ENCODE measurements around the gene SNX17. TPM values are rescaled to one million over a fixed set of nuclear protein-coding genes. Genes with fewer than 3 reads are reported as not detected.
A peak's percentile ranks its signal among the peaks of the same experiment; 100 is the strongest.
"Not testable (repeated sequence)": the region's sequence is repeated elsewhere in the genome, so short reads cannot be mapped to it uniquely, and the experiment has no call there.

SNX17 gene
- total RNA-seq, 4 donors from 2014 or later = 72.3 to 101 (median 80.2) TPM

DNA sequence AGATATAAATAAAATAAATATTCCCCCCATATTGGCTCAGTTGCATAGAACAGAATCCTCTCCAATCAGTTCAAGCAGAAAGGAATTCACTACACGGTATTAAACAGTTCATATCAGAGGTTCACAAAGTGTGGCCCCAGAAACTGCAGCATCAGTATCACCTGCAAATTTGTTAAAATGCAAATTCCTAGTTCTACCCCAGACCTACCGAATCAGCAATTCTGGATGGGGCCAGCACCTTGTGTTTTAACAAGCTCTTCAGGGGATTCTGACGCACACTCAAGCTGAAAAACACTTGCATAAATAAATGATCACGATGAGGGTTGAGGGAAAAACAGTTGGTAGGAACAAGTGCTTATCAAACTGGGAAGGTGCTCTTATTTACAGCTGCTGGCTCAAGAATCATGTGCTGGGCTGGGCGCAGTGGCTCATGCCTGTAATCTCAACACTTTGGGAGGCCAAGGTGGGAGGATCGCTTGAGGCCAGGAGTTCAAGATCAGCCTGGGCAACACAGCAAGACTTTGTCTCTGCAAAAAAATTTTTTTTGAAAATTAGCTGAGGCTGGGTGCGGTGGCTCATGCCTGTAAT, 20.2 kb upstream of the SNX17 start:
- H3K4me3 ChIP-seq (ENCODE audit: low read depth, poor library complexity, severe bottlenecking) = no peak overlapping the region
- no peak for TF ChIP-seq POLR2A (IDR thresholded peaks at IDR 0.05)
- TF ChIP-seq, protein P1, sequence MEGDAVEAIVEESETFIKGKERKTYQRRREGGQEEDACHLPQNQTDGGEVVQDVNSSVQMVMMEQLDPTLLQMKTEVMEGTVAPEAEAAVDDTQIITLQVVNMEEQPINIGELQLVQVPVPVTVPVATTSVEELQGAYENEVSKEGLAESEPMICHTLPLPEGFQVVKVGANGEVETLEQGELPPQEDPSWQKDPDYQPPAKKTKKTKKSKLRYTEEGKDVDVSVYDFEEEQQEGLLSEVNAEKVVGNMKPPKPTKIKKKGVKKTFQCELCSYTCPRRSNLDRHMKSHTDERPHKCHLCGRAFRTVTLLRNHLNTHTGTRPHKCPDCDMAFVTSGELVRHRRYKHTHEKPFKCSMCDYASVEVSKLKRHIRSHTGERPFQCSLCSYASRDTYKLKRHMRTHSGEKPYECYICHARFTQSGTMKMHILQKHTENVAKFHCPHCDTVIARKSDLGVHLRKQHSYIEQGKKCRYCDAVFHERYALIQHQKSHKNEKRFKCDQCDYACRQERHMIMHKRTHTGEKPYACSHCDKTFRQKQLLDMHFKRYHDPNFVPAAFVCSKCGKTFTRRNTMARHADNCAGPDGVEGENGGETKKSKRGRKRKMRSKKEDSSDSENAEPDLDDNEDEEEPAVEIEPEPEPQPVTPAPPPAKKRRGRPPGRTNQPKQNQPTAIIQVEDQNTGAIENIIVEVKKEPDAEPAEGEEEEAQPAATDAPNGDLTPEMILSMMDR (IDR thresholded peaks at IDR 0.05) = no peak
- no peak for DNase-seq (ENCODE audit: low spot score in 2 of 2)
- 86 to 91% methylated on average over 7 of the region's 7 CpGs for WGBS, 2 donors
- intact Hi-C loops (cut with DNase I; ENCODE audit: low total_unique reads) = no loop called here

GRCh38 chr2:27351802-27352598, 18.4 kb upstream of the SNX17 start:
- WGBS, 2 donors = 79 to 81% methylated on average over 6 of the region's 6 CpGs
- no peak overlapping the region for H3K4me3 ChIP-seq (ENCODE audit: low read depth, poor library complexity, severe bottlenecking)
- TF ChIP-seq, protein P1 (IDR thresholded peaks at IDR 0.05) = no peak
- TF ChIP-seq POLR2A (IDR thresholded peaks at IDR 0.05) = no peak
- intact Hi-C loops (cut with DNase I; ENCODE audit: low total_unique reads) = no loop called here
- DNase-seq (ENCODE audit: low spot score in 2 of 2) = no peak

DNA sequence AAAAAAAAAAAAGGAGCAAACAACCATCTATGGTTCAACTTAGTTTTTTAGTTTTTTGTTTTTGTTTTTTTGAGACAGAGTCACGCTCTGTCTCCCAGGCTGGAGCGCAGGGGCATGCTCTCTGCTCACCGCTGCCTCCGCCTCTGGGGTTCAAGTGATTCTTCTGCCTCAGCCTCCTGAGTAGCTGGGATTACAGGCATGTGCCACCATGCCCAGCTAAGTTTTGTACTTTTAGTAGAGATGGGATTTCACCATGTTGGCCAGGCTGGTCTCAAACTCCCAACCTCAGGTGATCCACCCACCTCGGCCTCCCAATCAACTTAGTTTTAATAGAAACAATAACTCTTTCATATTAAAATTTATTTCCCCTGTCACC, 17.0 kb upstream of the SNX17 start:
- intact Hi-C loops (cut with DNase I; ENCODE audit: low total_unique reads); H3K4me3 ChIP-seq (ENCODE audit: low read depth, poor library complexity, severe bottlenecking); DNase-seq (ENCODE audit: low spot score in 2 of 2): not testable (repeated sequence)
- WGBS, 2 donors = 96% methylated on average over 5 of the region's 5 CpGs

- no peak for DNase-seq (ENCODE audit: low spot score in 2 of 2)
- 68 to 75% methylated on average over 7 of the region's 7 CpGs for WGBS, 2 donors
- TF ChIP-seq POLR2A (IDR thresholded peaks at IDR 0.05) = no peak
- TF ChIP-seq, protein P1 (IDR thresholded peaks at IDR 0.05) = no peak
- intact Hi-C loops (cut with DNase I; ENCODE audit: low total_unique reads) = no loop called here
- H3K4me3 ChIP-seq (ENCODE audit: low read depth, poor library complexity, severe bottlenecking) = no peak overlapping the region
Observed at GRCh38 chr2:27353762-27354596, 16.4 kb upstream of the SNX17 start.

DNA sequence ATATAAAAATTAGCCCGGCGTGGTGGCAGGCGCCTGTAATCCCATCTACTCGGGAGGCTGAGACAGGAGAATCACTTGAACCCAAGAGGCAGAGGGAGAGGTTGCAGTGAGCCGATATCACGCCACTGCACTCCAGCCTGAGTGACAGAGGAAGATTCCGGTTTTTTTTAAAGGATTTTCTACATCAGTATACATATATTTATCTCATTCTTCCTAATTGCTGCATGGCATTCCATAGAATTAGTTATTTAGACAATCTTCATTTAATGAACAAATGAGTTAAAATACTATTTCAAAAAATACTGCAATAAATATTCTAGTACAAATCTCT, 15.9 kb upstream of the SNX17 start:
- no peak overlapping the region for H3K4me3 ChIP-seq (ENCODE audit: low read depth, poor library complexity, severe bottlenecking)
- no peak for DNase-seq (ENCODE audit: low spot score in 2 of 2)
- no peak for TF ChIP-seq POLR2A (IDR thresholded peaks at IDR 0.05)
- TF ChIP-seq, protein P1 (IDR thresholded peaks at IDR 0.05) = no peak
- intact Hi-C loops (cut with DNase I; ENCODE audit: low total_unique reads) = no loop called here
- WGBS, 2 donors = 88 to 91% methylated on average over 7 of the region's 7 CpGs

DNA sequence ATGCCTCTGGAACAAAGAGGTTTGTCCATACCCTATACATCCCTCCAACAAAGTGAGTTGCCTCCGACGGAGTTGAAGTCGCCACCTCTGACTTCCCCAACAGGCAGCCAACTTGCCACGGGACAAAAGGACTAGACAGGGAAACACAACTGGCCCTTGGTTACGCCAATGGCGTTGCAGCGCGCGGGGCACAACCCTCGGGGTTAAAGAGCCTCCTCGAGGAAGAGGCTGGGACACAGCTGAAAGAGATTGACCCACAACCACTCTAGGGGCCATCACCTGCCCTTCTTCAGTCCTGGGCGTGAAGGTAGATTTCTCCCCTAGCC, 14.4 kb upstream of the SNX17 start:
- peak; percentile 26 to 87 for DNase-seq (ENCODE audit: low spot score in 2 of 2)
- peak overlapping the region; percentile 81 for H3K4me3 ChIP-seq (ENCODE audit: low read depth, poor library complexity, severe bottlenecking)
- 0% methylated on average over 12 of the region's 12 CpGs for WGBS, 2 donors
- intact Hi-C loops (cut with DNase I; ENCODE audit: low total_unique reads) = no loop called here
- TF ChIP-seq POLR2A (IDR thresholded peaks at IDR 0.05) = no peak
- TF ChIP-seq, protein P1 (IDR thresholded peaks at IDR 0.05) = no peak
